HG03066 (cell line): ENCODE measurements around the gene TMEM38B.
"Not testable (repeated sequence)": the region's sequence is repeated elsewhere in the genome, so short reads cannot be mapped to it uniquely, and the experiment has no call there.

Source experiments
- ATAC-seq: cut with Tn5 transposase; IDR thresholded peaks from one replicate; pipeline ENCODE4 v1.9.1; 2021; ENCODE audit warnings: low read depth; ENCODE audit not compliant: unreplicated experiment

TMEM38B gene

DNA sequence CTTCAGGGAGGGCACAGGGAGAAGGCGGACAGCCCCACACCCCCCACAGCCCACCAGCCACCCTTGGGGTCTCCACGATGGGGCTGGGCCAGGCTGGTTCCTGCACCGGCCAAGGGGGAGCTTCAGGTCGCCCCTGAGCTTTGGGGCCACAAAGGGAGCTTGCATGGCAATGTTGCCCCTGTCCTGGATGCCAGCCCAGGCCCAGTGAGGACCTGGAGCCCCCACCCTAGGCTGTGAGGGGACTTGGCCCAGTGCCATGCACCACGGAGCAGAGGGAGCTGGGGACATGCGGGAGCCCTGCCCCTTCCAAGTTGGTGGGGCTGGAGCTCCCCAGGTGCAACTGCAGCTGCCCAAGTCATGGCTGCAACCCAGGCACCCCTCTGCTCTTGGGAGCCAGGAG is 18.4 kb downstream of the TMEM38B start:
- ATAC-seq: no peak

DNA sequence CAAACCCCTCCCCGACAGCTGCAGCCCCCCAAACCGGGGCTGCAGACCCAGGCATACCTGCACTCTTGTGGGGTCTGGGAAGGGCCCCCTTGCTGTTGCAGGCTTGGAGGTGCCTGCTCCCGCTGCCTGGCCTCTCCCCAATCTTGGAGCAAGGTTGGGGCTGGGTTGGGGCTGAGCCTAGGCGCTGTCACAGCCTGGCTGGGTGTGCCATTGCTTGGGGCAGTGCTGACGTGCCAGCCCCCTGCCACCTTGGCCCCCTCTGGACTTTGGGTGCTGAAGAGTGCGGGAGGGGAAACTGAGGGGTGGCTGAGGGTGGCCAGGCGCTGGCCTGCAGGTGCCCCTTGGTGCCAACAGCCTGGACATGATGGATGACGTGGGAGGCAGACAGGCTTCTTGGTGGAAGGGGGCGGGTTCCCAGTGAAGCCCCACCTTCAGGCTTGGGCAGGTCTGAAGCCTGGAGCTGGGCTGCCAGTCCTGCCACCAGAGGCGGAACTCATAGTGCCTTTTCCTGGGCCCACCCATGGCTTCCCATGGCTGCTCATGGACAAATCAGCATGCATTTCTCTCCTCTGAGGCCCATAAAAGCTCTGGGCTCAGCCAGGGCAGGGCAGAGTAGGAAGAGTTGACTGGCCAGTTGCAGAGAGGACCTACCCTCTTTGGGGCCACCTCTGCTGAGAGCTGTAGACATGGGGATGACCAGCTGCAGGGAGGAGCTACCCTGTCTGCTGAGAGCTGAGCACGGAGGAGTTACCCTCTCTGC is 19.1 kb downstream of the TMEM38B start:
- ATAC-seq: no peak

DNA sequence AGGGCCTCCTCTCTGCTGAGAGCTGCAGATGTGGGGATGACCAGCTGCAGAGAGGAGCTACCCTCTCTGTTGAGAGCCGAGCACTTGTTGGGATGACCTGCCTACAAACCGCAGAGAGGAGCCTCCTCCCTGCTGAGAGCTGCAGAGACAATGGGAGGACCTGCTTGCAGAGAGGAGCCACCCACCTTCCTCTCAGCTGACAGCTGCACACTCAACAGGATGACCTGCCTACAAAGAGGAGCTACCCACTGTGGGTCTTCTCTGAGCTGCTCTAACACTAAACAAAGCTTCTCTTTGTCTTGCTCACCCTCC is 19.6 kb downstream of the TMEM38B start:
- ATAC-seq: no peak

DNA sequence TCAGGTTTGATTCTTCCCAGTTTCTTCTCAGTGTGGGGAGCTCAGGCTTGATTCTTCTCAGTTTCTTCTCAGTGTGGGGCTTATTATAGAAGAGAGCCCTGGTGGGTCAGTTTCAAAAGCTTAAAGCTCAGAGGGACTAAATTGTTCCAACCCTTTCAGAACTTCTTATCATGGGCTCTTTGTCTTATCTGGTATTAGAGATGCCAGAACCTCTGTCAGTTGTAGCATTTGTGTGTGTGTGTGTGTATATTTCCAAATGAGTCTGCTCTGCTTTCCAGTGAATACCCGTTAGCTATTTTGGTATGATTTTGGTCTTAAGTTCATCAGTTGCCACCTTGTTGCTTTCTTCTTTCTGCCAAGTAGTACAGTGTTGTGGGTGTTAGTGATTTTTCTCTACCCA is 21.8 kb downstream of the TMEM38B start:
- ATAC-seq: no peak

DNA sequence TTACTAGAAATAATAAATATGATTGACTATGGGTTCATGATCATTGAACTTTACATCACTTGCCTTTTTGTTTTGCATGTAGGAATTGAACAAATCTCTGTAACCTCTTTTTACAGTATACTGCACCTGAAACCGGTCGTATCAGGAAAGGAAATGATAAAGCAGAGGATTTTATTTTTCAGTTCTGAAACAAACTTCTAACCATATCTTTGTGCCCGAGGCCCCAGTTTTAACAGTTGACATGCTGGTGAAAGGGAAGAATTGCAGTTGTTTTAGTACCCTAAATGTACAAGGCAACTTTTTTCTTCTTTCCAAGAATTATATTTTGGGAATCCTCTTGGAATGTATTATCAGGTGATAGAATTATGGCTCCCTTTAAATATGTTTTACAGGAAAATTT is 27.8 kb downstream of the TMEM38B start:
- ATAC-seq: no peak

DNA sequence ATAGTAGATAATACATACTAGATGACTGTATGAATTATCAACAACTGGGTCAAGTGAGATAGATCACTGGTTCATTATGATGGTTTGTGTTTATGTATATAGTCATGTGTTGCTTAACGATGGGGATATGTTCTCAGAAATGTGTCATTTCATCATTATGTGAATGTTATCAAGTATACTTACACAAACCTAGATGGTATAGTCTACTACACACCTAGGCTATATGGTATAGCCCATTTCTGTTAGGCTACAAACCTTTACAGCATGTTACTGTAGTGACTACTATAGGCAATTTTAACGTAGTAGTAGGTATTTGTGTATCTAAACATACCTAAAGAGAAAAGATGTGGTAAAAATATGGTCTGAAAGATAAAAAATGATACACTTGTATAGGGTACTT is 31.0 kb downstream of the TMEM38B start:
- no peak for ATAC-seq

DNA sequence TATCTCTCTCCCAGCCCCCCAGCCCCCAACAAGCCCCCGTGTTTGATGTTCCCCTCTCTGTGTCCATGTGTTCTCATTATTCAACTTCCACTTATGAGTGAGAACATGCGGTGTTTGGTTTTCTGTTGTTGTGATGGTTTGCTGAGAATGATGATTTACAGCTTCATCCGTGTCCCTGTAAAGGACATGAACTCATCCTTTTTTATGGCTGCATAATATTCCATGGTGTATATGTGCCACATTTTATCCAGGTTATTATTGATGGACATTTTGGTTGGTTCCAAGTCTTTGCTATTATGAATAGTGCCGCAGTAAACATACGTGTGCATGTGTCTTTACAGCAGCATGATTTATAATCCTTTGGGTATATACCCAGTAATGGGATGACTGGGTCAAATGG is 33.9 kb downstream of the TMEM38B start:
- not testable (repeated sequence) for ATAC-seq

DNA sequence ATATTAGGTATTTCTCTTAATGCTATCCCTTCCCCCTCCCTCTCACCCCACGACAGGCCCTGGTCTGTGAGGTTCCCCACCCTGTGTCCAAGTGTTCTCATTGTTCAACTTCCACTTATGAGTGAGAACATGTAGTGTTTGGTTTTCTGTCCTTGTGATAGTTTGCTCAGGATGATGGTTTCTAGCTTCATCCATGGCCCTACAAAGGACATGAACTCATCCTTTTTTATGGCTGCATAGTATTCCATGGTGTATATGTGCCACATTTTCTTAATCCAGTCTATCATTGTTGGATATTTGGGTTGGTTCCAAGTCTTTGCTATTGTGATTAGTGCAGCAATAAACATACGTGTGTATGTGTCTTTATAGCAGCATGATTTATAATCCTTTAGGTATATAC is 37.1 kb downstream of the TMEM38B start:
- not testable (repeated sequence) for ATAC-seq

DNA sequence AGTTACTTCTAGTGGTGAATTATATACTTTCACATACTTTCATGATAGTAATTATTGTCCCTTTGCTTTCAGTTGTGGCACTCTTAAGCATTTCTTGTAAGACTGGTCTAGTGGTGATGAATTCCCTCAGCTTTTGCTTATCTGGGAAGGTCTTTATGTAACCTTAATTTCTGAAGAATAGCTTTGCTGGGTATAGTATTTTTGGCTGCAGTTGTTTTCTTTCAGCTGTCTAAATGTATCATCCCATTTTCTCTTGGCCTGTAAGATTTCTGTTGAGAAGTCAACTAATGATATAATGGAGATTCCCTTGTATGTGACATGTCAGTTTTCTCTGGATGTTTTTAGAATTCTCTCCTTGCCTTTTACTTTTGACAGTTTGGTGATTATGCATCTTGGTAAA is 41.0 kb downstream of the TMEM38B start:
- ATAC-seq: no peak

DNA sequence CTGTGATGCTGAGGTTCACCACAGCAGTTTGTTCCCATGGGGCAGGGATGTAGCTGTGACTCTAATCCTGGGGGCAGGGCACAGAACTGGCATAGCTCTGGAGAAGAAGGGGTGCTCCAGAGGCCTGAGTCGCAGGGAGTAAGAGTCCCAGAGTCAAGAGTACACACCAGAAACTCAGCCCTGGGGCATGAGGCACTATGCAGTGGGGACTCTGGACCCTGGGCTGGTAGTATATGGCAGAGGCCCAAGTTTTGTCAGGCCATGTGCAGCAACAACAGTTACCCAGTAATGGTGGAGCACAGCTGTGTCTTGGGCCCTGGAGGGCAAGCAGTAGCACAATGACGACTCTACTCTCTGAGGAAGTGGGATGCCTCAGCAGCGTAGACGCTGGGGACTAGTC is 42.9 kb downstream of the TMEM38B start:
- ATAC-seq: no peak

DNA sequence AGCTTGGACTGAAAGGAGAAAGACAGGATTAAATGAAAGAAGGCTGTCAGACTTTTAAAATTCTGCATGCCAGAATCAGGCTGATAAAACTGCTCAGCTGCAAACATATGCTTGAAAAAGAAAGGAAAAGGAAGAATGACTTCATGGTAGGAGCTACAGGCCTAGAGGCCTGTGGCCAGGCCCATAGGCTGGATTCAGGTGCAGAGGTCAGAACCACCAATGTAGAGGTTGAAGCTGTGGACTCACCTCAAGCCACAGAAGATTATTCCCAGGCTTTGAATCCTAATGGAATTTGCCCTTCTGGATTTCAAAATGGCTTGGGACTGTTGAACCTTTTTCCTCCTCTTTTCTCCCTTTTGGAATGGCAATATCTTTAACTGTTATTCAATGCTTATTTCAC is 47.7 kb downstream of the TMEM38B start:
- no peak for ATAC-seq

DNA sequence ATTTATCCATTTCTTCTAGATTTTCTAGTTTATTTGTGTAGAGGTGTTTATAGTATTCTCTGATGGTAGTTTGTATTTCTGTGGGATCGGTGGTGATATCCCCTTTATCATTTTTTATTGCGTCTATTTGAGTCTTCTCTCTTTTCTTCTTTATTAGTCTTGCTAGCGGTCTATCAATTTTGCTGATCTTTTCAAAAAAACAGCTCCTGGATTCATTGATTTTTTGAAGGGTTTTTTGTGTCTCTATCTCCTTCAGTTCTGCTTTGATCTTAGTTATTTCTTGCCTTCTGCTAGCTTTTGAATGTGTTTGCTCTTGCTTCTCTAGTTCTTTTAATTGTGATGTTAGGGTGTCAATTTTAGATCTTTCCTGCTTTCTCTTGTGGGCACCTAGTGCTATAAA is 53.0 kb downstream of the TMEM38B start:
- ATAC-seq: not testable (repeated sequence)

DNA sequence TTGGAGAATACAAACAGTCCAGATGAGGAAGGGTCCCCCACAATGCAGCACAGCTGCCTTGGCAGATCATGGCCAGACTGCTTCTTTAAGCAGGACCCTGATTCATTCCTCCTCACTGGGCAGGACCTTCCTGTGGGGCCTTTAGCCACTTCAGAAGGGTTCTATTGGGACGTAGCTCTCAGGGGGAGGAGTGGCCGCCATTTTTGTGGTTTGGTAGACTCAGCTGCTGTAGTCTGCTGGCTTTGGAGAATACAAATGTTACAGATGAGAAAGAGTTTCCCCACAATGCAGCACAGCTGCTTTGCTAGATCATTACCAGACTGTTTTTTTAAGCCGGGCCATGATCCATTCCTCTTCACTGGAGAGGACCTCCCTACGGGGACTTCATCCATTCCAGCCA is 57.4 kb downstream of the TMEM38B start:
- ATAC-seq: no peak

DNA sequence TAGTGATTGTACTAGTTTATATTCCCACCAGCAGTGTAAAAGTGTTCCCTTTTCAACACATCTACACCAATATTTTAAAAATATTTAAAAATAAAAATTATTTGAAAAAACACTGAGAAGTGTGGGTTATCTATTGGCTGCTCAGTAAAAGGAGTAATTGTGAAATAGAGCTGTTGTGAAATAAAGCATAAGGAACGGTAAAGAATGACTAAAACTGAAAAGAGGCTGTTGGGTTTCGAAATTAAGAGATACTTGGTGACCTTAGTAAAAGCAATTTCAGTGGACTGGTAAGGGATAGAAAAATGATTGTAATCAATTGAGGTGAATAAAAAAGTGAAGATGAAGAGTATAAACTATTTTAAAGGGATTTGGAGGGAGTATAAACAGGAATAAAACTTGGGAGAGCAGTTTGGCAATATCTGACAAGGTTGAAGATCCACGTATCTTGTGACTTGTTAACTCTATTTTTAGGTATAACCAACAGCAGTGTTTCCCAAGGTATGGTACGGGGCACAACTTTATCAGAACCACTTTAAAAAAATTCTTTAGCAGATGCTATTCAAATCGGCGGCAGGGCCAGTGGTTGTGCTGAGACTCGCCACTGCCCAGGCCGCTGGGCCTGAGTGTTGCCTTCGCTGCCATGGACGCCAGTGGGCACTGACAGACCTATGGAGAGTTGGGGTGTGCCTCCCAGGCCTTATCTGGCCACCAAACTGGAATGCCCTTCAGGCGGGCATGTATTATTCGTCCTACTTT is 63.3 kb downstream of the TMEM38B start:
- no peak for ATAC-seq

DNA sequence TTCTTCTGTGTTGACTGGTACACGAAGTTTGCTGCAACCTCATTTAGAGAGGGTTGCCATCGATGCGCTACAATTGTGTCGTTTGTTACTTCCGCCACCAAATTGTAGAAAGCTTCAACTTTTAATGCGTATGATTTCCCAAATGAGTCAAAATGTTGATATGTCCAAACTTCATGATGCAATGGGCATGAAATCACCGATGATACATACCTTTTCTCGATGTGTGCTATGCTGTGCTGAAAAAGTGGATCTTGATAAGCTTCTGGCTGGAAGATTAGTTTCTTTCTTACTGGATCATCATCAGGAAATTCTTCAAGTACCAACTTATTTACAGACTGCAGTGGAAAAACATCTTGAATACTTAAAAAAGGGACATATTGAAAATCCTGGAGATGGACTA is 65.7 kb downstream of the TMEM38B start:
- ATAC-seq: no peak

DNA sequence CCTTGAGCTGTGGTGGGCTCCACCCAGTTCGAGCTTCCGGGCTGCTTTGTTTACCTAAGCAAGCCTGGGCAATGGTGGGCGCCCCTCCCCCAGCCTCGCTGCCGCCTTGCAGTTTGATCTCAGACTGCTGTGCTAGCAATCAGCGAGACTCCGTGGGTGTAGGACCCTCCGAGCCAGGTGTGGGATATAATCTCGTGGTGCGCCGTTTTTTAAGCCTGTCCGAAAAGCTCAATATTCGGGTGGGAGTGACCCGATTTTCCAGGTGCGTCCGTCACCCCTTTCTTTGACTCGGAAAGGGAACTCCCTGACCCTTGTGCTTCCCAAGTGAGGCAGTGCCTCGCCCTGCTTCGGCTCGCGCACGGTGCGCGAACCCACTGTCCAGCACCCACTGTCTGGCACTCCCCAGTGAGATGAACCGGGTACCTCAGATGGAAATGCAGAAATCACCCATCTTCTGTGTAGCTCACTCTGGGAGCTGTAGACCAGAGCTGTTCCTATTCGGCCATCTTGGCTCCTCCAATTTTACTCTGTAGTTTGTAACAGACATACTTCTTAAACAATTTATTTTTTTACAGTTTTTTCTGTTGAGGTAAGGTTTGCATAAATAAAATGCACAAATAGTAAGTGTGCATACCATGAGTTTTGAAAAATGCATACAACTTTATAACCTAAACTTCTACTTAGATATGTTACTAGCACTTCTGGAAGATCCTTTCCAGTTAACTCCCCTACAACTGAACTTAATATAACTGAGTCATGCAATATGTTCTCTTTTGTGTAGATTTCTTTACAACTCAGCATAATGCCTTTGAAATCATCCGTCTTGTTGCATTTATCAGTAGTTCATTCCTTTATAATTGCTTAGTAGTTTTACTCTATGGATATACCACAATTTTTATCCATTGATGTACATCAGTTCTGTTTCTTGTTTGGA is 88.5 kb downstream of the TMEM38B start:
- not testable (repeated sequence) for ATAC-seq

DNA sequence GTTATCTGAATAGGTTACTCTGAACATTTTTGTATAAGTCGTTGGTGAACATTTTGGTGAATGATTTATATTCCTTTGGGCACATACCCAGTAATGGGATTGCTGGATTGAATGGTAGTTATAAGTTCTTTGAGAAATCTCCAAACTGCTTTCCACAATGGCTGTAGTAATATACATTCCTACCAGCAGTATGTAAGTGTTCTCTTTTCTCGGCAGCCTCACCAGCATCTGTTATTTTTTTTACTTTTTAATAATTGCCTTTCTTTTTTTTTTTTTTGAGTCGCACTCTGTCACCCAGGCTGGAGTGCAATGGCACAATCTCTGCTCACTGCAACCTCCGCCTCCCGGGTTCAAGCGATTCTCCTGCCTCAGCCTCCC is 89.1 kb downstream of the TMEM38B start:
- ATAC-seq: not testable (repeated sequence)

DNA sequence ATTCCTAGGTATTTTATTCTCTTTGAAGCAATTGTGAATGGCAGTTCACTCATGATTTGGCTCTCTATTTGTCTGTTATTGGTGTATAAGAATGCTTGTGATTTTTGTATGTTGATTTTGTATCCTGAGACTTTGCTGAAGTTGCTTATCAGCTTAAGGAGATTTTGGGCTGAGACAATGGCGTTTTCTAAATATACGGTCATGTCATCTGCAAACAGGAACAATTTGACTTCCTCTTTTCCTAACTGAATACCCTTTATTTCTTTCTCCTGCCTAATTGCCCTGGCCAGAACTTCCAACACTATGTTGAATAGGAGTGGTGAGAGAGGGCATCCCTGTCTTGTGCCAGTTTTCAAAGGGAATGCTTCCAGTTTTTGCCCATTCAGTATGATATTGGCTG is 92.5 kb downstream of the TMEM38B start:
- ATAC-seq: not testable (repeated sequence)

DNA sequence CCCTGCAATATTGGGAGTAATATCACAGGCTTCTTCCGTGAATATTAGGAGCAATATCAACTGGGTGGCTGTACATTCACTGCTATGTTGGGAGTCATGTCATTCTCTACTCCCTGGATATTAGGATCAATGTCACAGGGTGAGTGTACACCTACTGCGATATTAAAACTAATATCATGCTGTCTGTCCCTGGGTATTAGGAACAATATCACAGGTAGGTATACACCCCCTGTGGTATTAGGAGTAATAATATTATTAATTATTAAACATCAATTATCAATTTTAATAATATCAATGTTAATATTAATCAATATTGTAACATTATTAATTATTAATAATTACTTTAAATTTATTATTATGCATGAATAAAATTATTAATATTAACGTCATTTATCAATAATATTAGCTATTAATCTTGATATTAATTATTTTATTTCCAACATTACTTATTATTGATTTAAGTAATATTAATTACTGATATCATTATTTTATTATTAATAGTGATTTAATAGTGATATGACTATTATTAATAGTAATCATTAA is 121.9 kb downstream of the TMEM38B start:
- no peak for ATAC-seq

DNA sequence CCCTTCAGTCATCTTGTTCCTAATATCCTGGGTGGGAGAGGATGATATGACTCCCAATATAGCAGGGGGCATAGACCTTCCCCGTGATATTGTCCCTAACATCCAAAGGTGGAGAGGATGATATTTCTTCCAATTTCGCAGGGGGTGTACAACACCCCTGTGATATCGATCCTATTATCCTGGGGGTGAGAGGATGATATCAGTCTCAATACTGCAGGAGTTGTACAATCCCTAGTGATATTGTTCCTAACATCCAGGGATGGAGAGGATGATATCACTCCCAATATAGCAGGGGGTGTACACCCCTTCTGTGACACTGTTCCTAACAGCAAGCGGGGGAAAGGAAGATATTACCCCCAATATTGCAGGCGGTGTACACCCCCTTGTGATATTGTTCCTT is 122.6 kb downstream of the TMEM38B start:
- no peak for ATAC-seq

DNA sequence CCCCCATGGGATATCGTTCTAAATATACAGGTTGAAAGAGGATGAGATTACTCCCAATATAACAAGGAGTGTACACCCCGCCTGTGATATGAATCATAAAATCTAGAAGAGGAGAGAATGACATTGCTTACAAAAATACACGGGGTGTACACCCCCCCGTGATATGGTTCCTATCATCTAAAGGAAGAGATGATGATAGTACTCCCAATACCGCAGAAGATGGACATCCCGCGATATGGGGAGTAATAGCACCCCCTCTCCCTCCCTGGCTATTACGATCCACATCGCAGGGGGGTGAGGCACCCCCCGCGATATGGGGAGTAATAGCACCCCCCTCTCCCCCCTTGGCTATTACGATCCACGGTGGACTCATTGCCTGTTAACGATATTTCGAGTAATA is 124.6 kb downstream of the TMEM38B start:
- ATAC-seq: no peak
